CD14-positive monocyte (primary cell): Measurements from ENCODE around the gene LCMT2. TPM values are rescaled to one million over a fixed set of nuclear protein-coding genes. Genes with fewer than 3 reads are reported as not detected.

ENCODE experiments used
- DNase-seq, 3 donors: peaks; one replicate each; pipeline ENCODE4 v3.0.0-alpha.2; 2011 to 2022
- H2AFZ ChIP-seq: 2 replicates; pipeline ENCODE4 v1.6.0; 2012; ENCODE audit warnings: mild to moderate bottlenecking, low read depth, low read length, inconsistent platforms; ENCODE audit not compliant: insufficient read depth, poor library complexity, severe bottlenecking
- H3K27ac ChIP-seq, 2 donors: 1 replicate in 1 of 2; 2 replicates in 1 of 2; pipeline ENCODE4 v1.5.1; 2012 to 2013; ENCODE audit warnings: low read length in 2 of 2, control low read depth in 1 of 2, inconsistent platforms in 1 of 2, low read depth in 1 of 2, mild to moderate bottlenecking in 1 of 2
- H3K27me3 ChIP-seq, 2 donors: one replicate each; pipeline versions ENCODE4 v1.6.0 to v1.6.1; 2011 to 2013; ENCODE audit warnings: low read length in 2 of 2; ENCODE audit not compliant: control insufficient read depth in 2 of 2, insufficient read depth in 2 of 2
- H3K36me3 ChIP-seq, 2 donors: replicated peaks in 1 of 2; 1 replicate in 1 of 2; 2 replicates in 1 of 2; pipeline versions ENCODE4 v1.5.1 to v1.6.1; 2012 to 2013; ENCODE audit warnings: low read length in 2 of 2, control low read depth in 1 of 2, inconsistent platforms in 1 of 2, mild to moderate bottlenecking in 1 of 2; ENCODE audit not compliant: insufficient read depth in 2 of 2, control insufficient read depth in 1 of 2
- H3K4me1 ChIP-seq, 2 donors: 1 replicate in 1 of 2; 2 replicates in 1 of 2; pipeline versions ENCODE4 v1.5.1 to v1.6.1; 2012 to 2013; ENCODE audit warnings: low read length in 2 of 2, control low read depth in 1 of 2, inconsistent platforms in 1 of 2, mild to moderate bottlenecking in 1 of 2, moderate library complexity in 1 of 2; ENCODE audit not compliant: insufficient read depth in 2 of 2, control insufficient read depth in 1 of 2
- H3K4me2 ChIP-seq: replicated peaks from 2 replicates; pipeline ENCODE3; 2012; ENCODE audit warnings: low read length, moderate library complexity, mild to moderate bottlenecking; ENCODE audit not compliant: poor library complexity, severe bottlenecking; ENCODE audit errors: extremely low read depth
- H3K4me3 ChIP-seq, 3 experiments: fragments of 200-600 bp in 1 of 3; sonication (generic) in 1 of 3; replicated peaks in 1 of 3; 1 replicate in 2 of 3; 2 replicates in 1 of 3; pipeline ENCODE4 v1.5.1; 2011 to 2013; ENCODE audit warnings: low read length in 3 of 3, mild to moderate bottlenecking in 3 of 3, control low read depth in 2 of 3, low read depth in 2 of 3, inconsistent platforms in 1 of 3, moderate library complexity in 1 of 3
- H3K79me2 ChIP-seq: 2 replicates; pipeline ENCODE4 v1.6.0; 2012; ENCODE audit warnings: mild to moderate bottlenecking, control low read depth, inconsistent platforms, low read length, moderate library complexity; ENCODE audit not compliant: insufficient read depth
- H3K9ac ChIP-seq: 2 replicates; pipeline ENCODE4 v1.6.0; 2017; ENCODE audit warnings: low read length, mild to moderate bottlenecking; ENCODE audit not compliant: insufficient read depth, poor library complexity, severe bottlenecking
- H3K9me3 ChIP-seq, 2 donors: replicated peaks in 1 of 2; 1 replicate in 1 of 2; 2 replicates in 1 of 2; pipeline versions ENCODE4 v1.5.1 to v1.6.1; 2012 to 2013; ENCODE audit warnings: low read length in 2 of 2, control low read depth in 1 of 2; ENCODE audit not compliant: control insufficient read depth in 1 of 2, insufficient read depth in 1 of 2
- H4K20me1 ChIP-seq: 2 replicates; pipeline ENCODE4 v1.6.0; 2012; ENCODE audit warnings: mild to moderate bottlenecking, low read length, control low read depth, moderate library complexity; ENCODE audit not compliant: insufficient read depth
- H3K27ac Mint-ChIP-seq, 7 donors: one replicate each; pipeline ENCODE4 v1.8.0; 2020; ENCODE audit warnings: mild to moderate bottlenecking in 7 of 7, mixed read lengths in 7 of 7, moderate library complexity in 6 of 7, inconsistent platforms in 2 of 7
- H3K27me3 Mint-ChIP-seq, 3 donors: one replicate each; pipeline ENCODE4 v1.8.0; 2021 to 2022; ENCODE audit warnings: low read depth in 3 of 3, mild to moderate bottlenecking in 3 of 3, mixed read lengths in 3 of 3, moderate library complexity in 3 of 3, inconsistent platforms in 1 of 3
- H3K36me3 Mint-ChIP-seq, 2 donors: one replicate each; pipeline ENCODE4 v1.8.0; 2020; ENCODE audit warnings: mixed read lengths in 2 of 2, inconsistent platforms in 1 of 2, mild to moderate bottlenecking in 1 of 2
- H3K4me1 Mint-ChIP-seq: one replicate; pipeline ENCODE4 v1.8.0; 2020; ENCODE audit warnings: mild to moderate bottlenecking, mixed read lengths
- H3K4me3 Mint-ChIP-seq, 2 donors: one replicate each; pipeline ENCODE4 v1.8.0; 2020; ENCODE audit warnings: mild to moderate bottlenecking in 2 of 2, mixed read lengths in 2 of 2, moderate library complexity in 1 of 2
- H3K9me3 Mint-ChIP-seq, 7 donors: one replicate each; pipeline ENCODE4 v1.8.0; 2020 to 2022; ENCODE audit warnings: mixed read lengths in 7 of 7, mild to moderate bottlenecking in 6 of 7, moderate library complexity in 6 of 7, inconsistent platforms in 2 of 7
- WGBS: methylation state at CpG from one replicate; pipeline ENCODE4 v1.1.5; 2013; ENCODE audit warnings: missing lambda C conversion rate; ENCODE audit not compliant: insufficient coverage; 5-methylcytosine and 5-hydroxymethylcytosine counted together
- intact Hi-C, 2 donors: fragments of 100-400 bp; cut with micrococcal nuclease; formaldehyde crosslinking; loops; one replicate each; pipeline versions ENCODE4 v1.15.0 to v1.15.1; 2023
- polyA plus RNA-seq, 3 donors: library from polyadenylated mRNA; depleted of rRNA in 1 of 3; unstranded in 2 of 3; stranded (reverse) in 1 of 3; fragments of 300-500 nt in 2 of 3; fragments of >200 nt in 1 of 3; fragmentation: Illumina TruSeq in 2 of 3; gene quantifications; 1 replicate in 2 of 3; 2 replicates in 1 of 3; pipeline ENCODE4 v1.2.3, GENCODE V29; 2012 to 2021
- TF ChIP-seq, protein P1 (sequence below): fragments of 200-600 bp; IDR thresholded peaks from one replicate; pipeline ENCODE4 v1.8.0; 2022; ENCODE audit warnings: antibody characterized with exemption, mild to moderate bottlenecking

Gene LCMT2
- polyA plus RNA-seq, 3 donors: 0.78 to 1.6 (median 1.4) TPM

DNA sequence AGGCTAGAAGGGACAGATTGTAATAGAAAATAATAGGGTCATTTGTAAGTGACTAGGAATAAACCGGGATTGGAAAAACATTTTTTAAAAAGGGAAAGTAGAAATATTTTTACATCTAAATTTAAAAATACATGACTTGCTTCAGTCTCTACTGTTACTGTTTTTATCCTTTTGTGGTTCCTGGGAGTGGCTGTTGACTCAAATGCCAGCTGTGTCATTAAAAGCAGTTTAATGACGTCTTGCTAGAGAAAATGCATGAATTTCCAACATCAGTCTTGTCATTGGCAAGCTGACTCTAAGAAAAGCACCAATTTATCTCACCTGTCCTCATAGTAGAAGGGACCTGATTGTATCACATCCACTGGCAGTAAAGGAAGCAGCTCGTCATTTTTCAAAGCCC, 16.7 kb upstream of the LCMT2 start:
- Histone ChIP-seq H3K27ac (no peak overlapping the region), H3K9me3 (no peaks in the 10 kb centered on the region), H3K36me3 (peaks cover 8 to 28% of the 10 kb centered on the region in 2 donors), H3K79me2 (no peaks in the 10 kb centered on the region), H3K9ac (no peak overlapping the region), H3K4me3 (no peak overlapping the region), H2AFZ (no peak overlapping the region), H4K20me1 (no peaks in the 10 kb centered on the region), H3K4me2 (no peak overlapping the region), H3K4me1 (no peaks in the 10 kb centered on the region), H3K27me3 (no peaks in the 10 kb centered on the region)
- WGBS: 88% methylated on average over 1 of the region's 3 CpGs
- TF ChIP-seq, protein P1, sequence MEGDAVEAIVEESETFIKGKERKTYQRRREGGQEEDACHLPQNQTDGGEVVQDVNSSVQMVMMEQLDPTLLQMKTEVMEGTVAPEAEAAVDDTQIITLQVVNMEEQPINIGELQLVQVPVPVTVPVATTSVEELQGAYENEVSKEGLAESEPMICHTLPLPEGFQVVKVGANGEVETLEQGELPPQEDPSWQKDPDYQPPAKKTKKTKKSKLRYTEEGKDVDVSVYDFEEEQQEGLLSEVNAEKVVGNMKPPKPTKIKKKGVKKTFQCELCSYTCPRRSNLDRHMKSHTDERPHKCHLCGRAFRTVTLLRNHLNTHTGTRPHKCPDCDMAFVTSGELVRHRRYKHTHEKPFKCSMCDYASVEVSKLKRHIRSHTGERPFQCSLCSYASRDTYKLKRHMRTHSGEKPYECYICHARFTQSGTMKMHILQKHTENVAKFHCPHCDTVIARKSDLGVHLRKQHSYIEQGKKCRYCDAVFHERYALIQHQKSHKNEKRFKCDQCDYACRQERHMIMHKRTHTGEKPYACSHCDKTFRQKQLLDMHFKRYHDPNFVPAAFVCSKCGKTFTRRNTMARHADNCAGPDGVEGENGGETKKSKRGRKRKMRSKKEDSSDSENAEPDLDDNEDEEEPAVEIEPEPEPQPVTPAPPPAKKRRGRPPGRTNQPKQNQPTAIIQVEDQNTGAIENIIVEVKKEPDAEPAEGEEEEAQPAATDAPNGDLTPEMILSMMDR: no peak
- peaks cover 0 to 1% (median 0%) of the 10 kb centered on the region in 3 donors for H3K27me3 Mint-ChIP-seq
- no peaks in the 10 kb centered on the region for H3K9me3 Mint-ChIP-seq
- intact Hi-C loops: no loop called here
- H3K4me1 Mint-ChIP-seq: no peaks in the 10 kb centered on the region
- H3K27ac Mint-ChIP-seq: no peak overlapping the region
- no peak overlapping the region for H3K4me3 Mint-ChIP-seq
- H3K36me3 Mint-ChIP-seq: peaks cover 18 to 22% of the 10 kb centered on the region in 2 donors
- no peak for DNase-seq

GRCh38 chr15:43346305-43346704, 15.9 kb upstream of the LCMT2 start:
- H3K9me3 Mint-ChIP-seq: no peaks in the 10 kb centered on the region
- H3K4me1 Mint-ChIP-seq: no peaks in the 10 kb centered on the region
- Histone ChIP-seq H3K27me3 (no peaks in the 10 kb centered on the region), H4K20me1 (no peaks in the 10 kb centered on the region), H3K9me3 (no peaks in the 10 kb centered on the region), H3K9ac (no peak overlapping the region), H3K4me2 (no peak overlapping the region), H3K36me3 (peaks cover 4 to 20% of the 10 kb centered on the region in 2 donors), H3K27ac (no peak overlapping the region), H3K79me2 (no peaks in the 10 kb centered on the region), H3K4me3 (no peak overlapping the region), H2AFZ (no peak overlapping the region), H3K4me1 (no peaks in the 10 kb centered on the region)
- intact Hi-C loops: no loop called here
- peaks cover 18 to 22% of the 10 kb centered on the region in 2 donors for H3K36me3 Mint-ChIP-seq
- TF ChIP-seq, protein P1: no peak
- H3K27me3 Mint-ChIP-seq: peaks cover 0 to 1% (median 0%) of the 10 kb centered on the region in 3 donors
- no CpG with 5 or more reads among the region's 2 CpGs for WGBS
- no peak for DNase-seq
- no peak overlapping the region for H3K27ac Mint-ChIP-seq
- H3K4me3 Mint-ChIP-seq: no peak overlapping the region
